Measurements from ENCODE around the gene WDR64.

DNA sequence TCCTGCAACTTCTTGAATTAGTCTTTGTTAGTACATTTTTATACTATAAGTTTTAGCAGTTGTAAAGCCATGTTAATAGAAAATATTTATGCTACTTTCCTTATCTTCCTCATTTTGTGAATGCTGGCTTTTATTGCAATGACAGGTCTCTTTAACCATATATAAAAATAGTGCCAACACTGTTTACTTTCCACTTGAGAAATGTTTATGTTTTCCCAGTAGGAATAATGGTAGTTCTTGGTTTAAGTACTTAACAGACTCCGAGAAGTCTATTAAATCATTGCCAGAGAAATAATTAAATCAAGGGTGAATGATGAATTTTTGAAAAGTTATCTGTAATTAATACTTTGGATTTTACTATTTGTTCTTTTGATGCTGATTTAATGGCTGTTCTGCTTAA, 21.6 kb upstream of the WDR64 start:
- TF ChIP-seq CTCF (IDR thresholded peaks at IDR 0.05) (no peak), POLR2A (IDR thresholded peaks at IDR 0.05) (no peak)
